ENCODE measurements around the gene LHPP. TPM values are rescaled to one million over a fixed set of nuclear protein-coding genes. Genes with fewer than 3 reads are reported as not detected.

Gene LHPP
- total and polyA plus RNA-seq, 10 of the 15 experiments (the other 5 are each of a cell fraction or from before 2014, with no cell fraction given), result 0.79 to 9.8 (median 6.7) TPM

GRCh38 chr10:124472071-124472470, 10.4 kb downstream of the LHPP start:
- no peak overlapping the region for H3K4me3 ChIP-seq
- in situ Hi-C loops (cut with MboI) (no loop called here), intact Hi-C loops (cut with micrococcal nuclease; ENCODE audit: unreplicated experiment) (no loop called here)
- H3K27ac ChIP-seq (ENCODE audit: control insufficient read depth, insufficient read depth), result no peak overlapping the region
- RAD21 ChIA-PET (ENCODE audit: unreplicated experiment), result no interaction called here
- H4K20me1 ChIP-seq (ENCODE audit: control insufficient read depth, insufficient read depth), result no peaks in the 10 kb centered on the region
- TF ChIP-seq MEF2A (IDR thresholded peaks at IDR 0.05; ENCODE audit: insufficient read depth, low read depth, low read length), result no peak
- H3K36me3 ChIP-seq (ENCODE audit: control insufficient read depth in 2 of 2, insufficient read depth in 2 of 2, low read length in 1 of 2), result no peaks in the 10 kb centered on the region
- DNase-seq (ENCODE audit: low read depth, low spot score) (no peak), ATAC-seq (no peak), FAIRE-seq (no peak)
- CTCF ChIA-PET, result no interaction called here
- no peak overlapping the region for H3K9ac ChIP-seq (ENCODE audit: control insufficient read depth, insufficient read depth, low read length)
- SMC1A ChIA-PET (ENCODE audit: uncharacterized antibody, unreplicated experiment), result no interaction called here
- no TSS peak for BruUV-seq (replicated peaks)
- no peaks in the 10 kb centered on the region for H3K27me3 ChIP-seq (replicated peaks in 1 of 2; ENCODE audit: control insufficient read depth in 2 of 2, insufficient read depth in 2 of 2, low read length in 1 of 2)
- no peaks in the 10 kb centered on the region for H3K79me2 ChIP-seq (ENCODE audit: control insufficient read depth, insufficient read depth, low read length)
- H3K4me1 ChIP-seq (ENCODE audit: control insufficient read depth, insufficient read depth, low read length), result no peaks in the 10 kb centered on the region
- H3K4me2 ChIP-seq (ENCODE audit: control insufficient read depth, insufficient read depth), result no peak overlapping the region
- no peak overlapping the region for H2AFZ ChIP-seq (ENCODE audit: control insufficient read depth, low read depth, low read length)
- no peaks in the 10 kb centered on the region for H3K9me3 ChIP-seq (replicated peaks; ENCODE audit: control insufficient read depth, insufficient read depth, low read length)
- POLR2A ChIA-PET, result no interaction called here
- 72% methylated on average over 6 of the region's 6 CpGs for WGBS (ENCODE audit: insufficient coverage, insufficient replicate concordance, low lambda C conversion rate, missing lambda C conversion rate)

- no peaks in the 10 kb centered on the region for H3K79me2 ChIP-seq (ENCODE audit: control insufficient read depth, insufficient read depth, low read length)
- no peaks in the 10 kb centered on the region for H3K4me1 ChIP-seq (ENCODE audit: control insufficient read depth, insufficient read depth, low read length)
- no peak for DNase-seq (ENCODE audit: low read depth, low spot score)
- TF ChIP-seq ZNF274 (IDR thresholded peaks at IDR 0.05; ENCODE audit: insufficient read depth, insufficient read length), result no peak
- no peak for TF ChIP-seq SUPT20H (IDR thresholded peaks at IDR 0.05; ENCODE audit: borderline replicate concordance, control insufficient read depth, low read depth, low read length)
- no peak for TF ChIP-seq JUND (IDR thresholded peaks at IDR 0.05; ENCODE audit: low read depth, low read length)
- TF ChIP-seq SREBF2 (IDR thresholded peaks at IDR 0.05; ENCODE audit: low read length), result no peak
- TF ChIP-seq MEF2B (IDR thresholded peaks at IDR 0.05; ENCODE audit: partially characterized antibody, poor library complexity, severe bottlenecking), result no peak
- H3K27ac ChIP-seq (ENCODE audit: control insufficient read depth, insufficient read depth), result no peak overlapping the region
- ChIA-PET SMC1A (ENCODE audit: uncharacterized antibody, unreplicated experiment) (no interaction called here), CTCF (interaction anchor here (1.1 kb wide), 1 partner anchor 11 kb away, joined by 3 read pairs; no protein-coding TSS in a partner anchor), POLR2A (interaction anchor here (1.1 kb wide), 1 partner anchor 11 kb away, joined by 3 read pairs; the partner anchor contains the start of gene LHPP), RAD21 (ENCODE audit: unreplicated experiment) (interaction anchor here (0.6 kb wide), 1 partner anchor 268 kb away, joined by 3 read pairs; no protein-coding TSS in a partner anchor)
- 2% methylated on average over 3 of the region's 3 CpGs for WGBS (ENCODE audit: insufficient coverage, insufficient replicate concordance, low lambda C conversion rate, missing lambda C conversion rate)
- no TSS peak for BruUV-seq (replicated peaks)
- no peaks in the 10 kb centered on the region for H3K27me3 ChIP-seq (replicated peaks in 1 of 2; ENCODE audit: control insufficient read depth in 2 of 2, insufficient read depth in 2 of 2, low read length in 1 of 2)
- no peak for FAIRE-seq
- in situ Hi-C loops (cut with MboI) (no loop called here), intact Hi-C loops (cut with micrococcal nuclease; ENCODE audit: unreplicated experiment) (no loop called here)
- no peak overlapping the region for H2AFZ ChIP-seq (ENCODE audit: control insufficient read depth, low read depth, low read length)
- H3K4me3 ChIP-seq, result no peak overlapping the region
- ATAC-seq, result peak; percentile 41; the same call in 2 of the 3 replicates
- H3K36me3 ChIP-seq (ENCODE audit: control insufficient read depth in 2 of 2, insufficient read depth in 2 of 2, low read length in 1 of 2), result no peaks in the 10 kb centered on the region
- no peak overlapping the region for H3K4me2 ChIP-seq (ENCODE audit: control insufficient read depth, insufficient read depth)
- H3K9ac ChIP-seq (ENCODE audit: control insufficient read depth, insufficient read depth, low read length), result no peak overlapping the region
- no peaks in the 10 kb centered on the region for H4K20me1 ChIP-seq (ENCODE audit: control insufficient read depth, insufficient read depth)
- H3K9me3 ChIP-seq (replicated peaks; ENCODE audit: control insufficient read depth, insufficient read depth, low read length), result no peaks in the 10 kb centered on the region
Observed at GRCh38 chr10:124473070-124473469, 11.4 kb downstream of the LHPP start.
